Left lung (tissue), 10 donors: ENCODE results near the gene NAA40. TPM values are rescaled to one million over a fixed set of nuclear protein-coding genes. Genes with fewer than 3 reads are reported as not detected.
A peak's percentile ranks its signal among the peaks of the same experiment; 100 is the strongest.

Experiments used
- ATAC-seq: fragments of 200-7000 bp; cut with Tn5 transposase; one replicate; pipeline ENCODE4 v1.9.1; 2020; ENCODE audit warnings: moderate library complexity
- DNase-seq, 4 donors: peaks; one replicate each; pipeline ENCODE4 v3.0.0-alpha.2; 2013 to 2020
- H3K27ac ChIP-seq, 2 donors: fragments of 200-600 bp; sonication (generic) in 1 of 2; one replicate each; pipeline versions ENCODE4 v1.5.0 to v1.8.0; 2020 to 2021
- H3K27me3 ChIP-seq, 2 donors: fragments of 200-600 bp; sonication (generic) in 1 of 2; one replicate each; pipeline versions ENCODE4 v1.5.0 to v1.8.0; 2020 to 2021
- H3K36me3 ChIP-seq, 2 donors: fragments of 200-600 bp; sonication (generic) in 1 of 2; one replicate each; pipeline versions ENCODE4 v1.5.0 to v1.8.0; 2020 to 2021
- H3K4me1 ChIP-seq, 2 donors: fragments of 200-600 bp; one replicate each; pipeline ENCODE4 v1.8.0; 2021
- H3K4me3 ChIP-seq, 2 donors: fragments of 200-600 bp; sonication (generic) in 1 of 2; one replicate each; pipeline versions ENCODE4 v1.5.0 to v1.8.0; 2020 to 2021; ENCODE audit warnings: mild to moderate bottlenecking in 1 of 2
- H3K9me3 ChIP-seq, 2 donors: fragments of 200-600 bp; sonication (generic) in 1 of 2; one replicate each; pipeline versions ENCODE4 v1.5.0 to v1.8.0; 2020 to 2021
- CTCF ChIP-seq, 2 donors: fragments of 200-600 bp; sonication (generic) in 1 of 2; IDR thresholded peaks; one replicate each; pipeline versions ENCODE4 v1.5.0 to v1.8.0; 2021; ENCODE audit warnings: antibody characterized with exemption in 2 of 2
- intact Hi-C, 2 donors: fragments of 100-400 bp; cut with DNase I; formaldehyde crosslinking; loops; one replicate each; pipeline versions ENCODE4 v1.11.2 to v1.14.2; 2022
- polyA plus RNA-seq, 6 donors: library from polyadenylated mRNA; unstranded; fragments of 120-200 nt; gene quantifications; one replicate each; pipeline ENCODE4 v1.2.1, GENCODE V29; 2013; ENCODE audit not compliant: insufficient read length in 6 of 6
- total RNA-seq, 2 donors: library from RNA; stranded (reverse); fragmentation: NEBNext Ultra II Directional; extraction: Animal tissue kit (Norgen Biotek cat#: 25700); gene quantifications; one replicate each; pipeline ENCODE4 v1.2.1, GENCODE V29; 2021
- donor health status: DM: no; HTN: yes; CAD: no.
- donor health status: DM: no; HTN: no; CAD: no.

NAA40 gene
- total and polyA plus RNA-seq, 8 donors, result 15.9 to 34.8 (median 28.4) TPM

DNA sequence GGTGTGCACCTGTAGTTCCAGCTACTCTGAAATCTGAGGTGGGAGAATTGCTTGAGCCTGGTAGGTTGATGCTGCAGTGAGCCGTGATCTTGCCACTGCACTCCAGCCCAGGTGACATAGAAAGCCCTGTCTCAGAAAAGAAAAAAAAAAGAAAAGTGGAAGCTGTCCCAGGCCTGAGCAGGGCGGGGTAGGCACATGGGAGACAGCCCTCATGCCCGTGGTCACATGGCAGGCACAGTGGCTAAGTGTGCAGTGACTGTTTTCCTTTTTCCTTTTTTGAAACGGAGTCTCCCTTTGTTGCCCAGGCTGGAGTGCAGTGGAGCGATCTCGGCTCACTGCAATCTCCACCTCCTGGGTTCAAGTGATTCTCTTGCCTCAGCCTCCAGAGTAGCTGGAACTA is 55.2 kb downstream of the NAA40 start:
- Histone ChIP-seq H3K36me3 (peaks cover 0 to 99% of the 10 kb centered on the region in 2 donors), H3K9me3 (no peaks in the 10 kb centered on the region), H3K27ac (no peak overlapping the region), H3K4me3 (no peak overlapping the region), H3K4me1 (peaks cover 2 to 8% of the 10 kb centered on the region in 2 donors), H3K27me3 (peaks cover 0 to 1% of the 10 kb centered on the region in 2 donors)
- TF ChIP-seq CTCF (IDR thresholded peaks at IDR 0.05), result no peak
- intact Hi-C loops, result no loop called here
- ATAC-seq (peak; percentile 63), DNase-seq (peak in 1 of 4 donors; percentile 63)

GRCh38 chr11:63996512-63996911 is 57.7 kb downstream of the NAA40 start:
- Histone ChIP-seq H3K36me3 (peaks cover 0 to 77% of the 10 kb centered on the region in 2 donors), H3K9me3 (no peaks in the 10 kb centered on the region)
- no peak for ATAC-seq

GRCh38 chr11:63997104-63997700 is 58.4 kb downstream of the NAA40 start:
- ATAC-seq (no peak), DNase-seq (no peak)
- H3K36me3 ChIP-seq, result peaks cover 0 to 70% of the 10 kb centered on the region in 2 donors
- H3K27ac ChIP-seq, result no peak overlapping the region
- H3K4me3 ChIP-seq, result no peak overlapping the region
- no peaks in the 10 kb centered on the region for H3K9me3 ChIP-seq
- no peak for TF ChIP-seq CTCF (IDR thresholded peaks at IDR 0.05)
- peaks cover 0 to 33% of the 10 kb centered on the region in 2 donors for H3K27me3 ChIP-seq
- intact Hi-C loops, result loop anchor here in 1 of 2 donors (5.0 kb wide), 1 partner anchor 150 kb away; no protein-coding TSS in a partner anchor
- peaks cover 22 to 40% of the 10 kb centered on the region in 2 donors for H3K4me1 ChIP-seq

More at GRCh38 chr11:63996512-63996911, 57.7 kb downstream of the NAA40 start:
- no peak overlapping the region for H3K4me3 ChIP-seq
- intact Hi-C loops, result loop anchor here in 1 of 2 donors (5.0 kb wide), 1 partner anchor 151 kb away; no protein-coding TSS in a partner anchor
- DNase-seq, result peak in 1 of 4 donors; percentile 74
- H3K27me3 ChIP-seq, result peaks cover 0 to 26% of the 10 kb centered on the region in 2 donors
- H3K4me1 ChIP-seq, result peaks cover 18 to 33% of the 10 kb centered on the region in 2 donors
- no peak for TF ChIP-seq CTCF (IDR thresholded peaks at IDR 0.05)
- H3K27ac ChIP-seq, result no peak overlapping the region

GRCh38 chr11:63997801-63998337 is 59.1 kb downstream of the NAA40 start:
- Histone ChIP-seq H3K9me3 (no peaks in the 10 kb centered on the region), H3K4me3 (no peak overlapping the region), H3K27ac (no peak overlapping the region), H3K4me1 (peaks cover 22 to 43% of the 10 kb centered on the region in 2 donors), H3K27me3 (peaks cover 0 to 40% of the 10 kb centered on the region in 2 donors), H3K36me3 (peaks cover 0 to 64% of the 10 kb centered on the region in 2 donors)
- DNase-seq, result no peak
- no peak for TF ChIP-seq CTCF (IDR thresholded peaks at IDR 0.05)
- no peak for ATAC-seq
- intact Hi-C loops, result loop anchor here in 1 of 2 donors (5.0 kb wide), 1 partner anchor 149 kb away; no protein-coding TSS in a partner anchor
